Stomach (tissue), 9 donors: ENCODE results near the gene ZBTB8OS. TPM values are rescaled to one million over a fixed set of nuclear protein-coding genes. Genes with fewer than 3 reads are reported as not detected.
"Not testable (repeated sequence)": the region's sequence is repeated elsewhere in the genome, so short reads cannot be mapped to it uniquely, and the experiment has no call there.

Source experiments
- DNase-seq, 2 donors: peaks; one replicate each; pipeline versions ENCODE4 v3.0.0 to v3.0.0-alpha.2; 2013 to 2019
- H3K27ac ChIP-seq, 5 donors: fragments of 200-600 bp in 4 of 5; sonication (generic) in 4 of 5; one replicate each; pipeline ENCODE4 v1.5.1; 2013 to 2019; ENCODE audit warnings: mild to moderate bottlenecking in 1 of 5, moderate library complexity in 1 of 5
- H3K27me3 ChIP-seq, 3 donors: fragments of 200-600 bp; sonication (generic); one replicate each; pipeline ENCODE4 v1.5.1; 2017 to 2019; ENCODE audit warnings: mixed run types in 1 of 3
- H3K36me3 ChIP-seq, 4 donors: fragments of 200-600 bp; sonication (generic); 1 replicate in 3 of 4; 2 replicates in 1 of 4; pipeline ENCODE4 v1.5.1; 2016 to 2019
- H3K4me1 ChIP-seq, 4 donors: fragments of 200-600 bp; sonication (generic); one replicate each; pipeline ENCODE4 v1.5.1; 2016 to 2019
- H3K4me3 ChIP-seq, 4 donors: fragments of 200-600 bp; sonication (generic) in 3 of 4; one replicate each; pipeline ENCODE4 v1.5.1; 2016 to 2019; ENCODE audit warnings: mild to moderate bottlenecking in 1 of 4
- H3K9me3 ChIP-seq, 4 donors: fragments of 200-600 bp; sonication (generic); one replicate each; pipeline ENCODE4 v1.5.1; 2016 to 2019
- CTCF ChIP-seq, 7 experiments: fragments of 450-650 bp in 4 of 7; fragments of 200-600 bp in 3 of 7; sonication (generic) in 3 of 7; IDR thresholded peaks; one replicate each; pipeline ENCODE4 v1.5.1; 2016 to 2019; ENCODE audit warnings: antibody characterized with exemption in 7 of 7, control low read depth in 2 of 7, mild to moderate bottlenecking in 1 of 7
- EP300 ChIP-seq: sonication (generic); formaldehyde crosslinking; IDR thresholded peaks from one replicate; pipeline ENCODE4 v1.6.1; 2017; ENCODE audit warnings: antibody characterized with exemption
- POLR2A ChIP-seq, 4 donors: fragments of 450-650 bp; IDR thresholded peaks; one replicate each; pipeline ENCODE4 v1.6.1; 2016; ENCODE audit warnings: antibody characterized with exemption in 4 of 4, control low read depth in 2 of 4, mild to moderate bottlenecking in 1 of 4, moderate library complexity in 1 of 4
- POLR2AphosphoS5 ChIP-seq, 3 donors: sonication (generic); formaldehyde crosslinking; IDR thresholded peaks; one replicate each; pipeline ENCODE4 v1.6.1; 2016; ENCODE audit warnings: antibody characterized with exemption in 3 of 3
- WGBS, 5 donors: extraction: QIAGEN DNeasy Blood & Tissue Kit in 3 of 5; methylation state at CpG; one replicate each; pipeline versions ENCODE4 v1.1.5 to v1.1.7; 2013 to 2018; 5-methylcytosine and 5-hydroxymethylcytosine counted together
- intact Hi-C: fragments of 100-400 bp; cut with DNase I; formaldehyde crosslinking; loops from one replicate; pipeline ENCODE4 v1.15.1; 2023; ENCODE audit warnings: low total_unique reads
- polyA plus RNA-seq, 3 donors: library from polyadenylated mRNA; stranded (reverse); fragments of 200-250 nt; gene quantifications; one replicate each; pipeline ENCODE4 v1.2.3, GENCODE V29; 2013
- total RNA-seq, 5 donors: library from RNA; depleted of rRNA; stranded (reverse); fragments of >200 nt; gene quantifications; one replicate each; pipeline versions ENCODE4 v1.1.0 to v1.2.3, GENCODE V29; 2014 to 2016
- donor health status: healthy with polysubstance abuse.
- donor health status: Bipolar disorder and iron deficiency.
- donor health status: healthy.

Gene ZBTB8OS
- total and polyA plus RNA-seq, 8 donors: 10.4 to 151 (median 49.2) TPM

- Histone ChIP-seq H3K27ac (no peak overlapping the region), H3K4me3 (no peak overlapping the region), H3K36me3 (peaks cover 0 to 8% (median 2%) of the 10 kb centered on the region in 4 donors), H3K27me3 (no peaks in the 10 kb centered on the region), H3K4me1 (peaks cover 21 to 58% (median 39%) of the 10 kb centered on the region in 4 donors), H3K9me3 (no peaks in the 10 kb centered on the region)
- TF ChIP-seq EP300: no peak
- no peak for TF ChIP-seq CTCF (IDR thresholded peaks at IDR 0.05)
- TF ChIP-seq POLR2A (IDR thresholded peaks at IDR 0.05): no peak
- intact Hi-C loops: no loop called here
- no peak for DNase-seq
- WGBS, 5 donors: 74 to 82% (median 76%) methylated on average over 6 of the region's 6 CpGs
Observed at GRCh38 chr1:32647308-32648134, 2.8 kb downstream of the ZBTB8OS start.

- DNase-seq: peak in 1 of 2 donors; percentile 23
Observed at GRCh38 chr1:32644426-32644825, 5.9 kb downstream of the ZBTB8OS start.

GRCh38 chr1:32642292-32642827 lies 8.0 kb downstream of the ZBTB8OS start:
- H3K27me3 ChIP-seq, intact Hi-C loops, H3K4me3 ChIP-seq, H3K27ac ChIP-seq, DNase-seq, H3K9me3 ChIP-seq: not testable (repeated sequence)
- peaks cover 0 to 28% (median 8%) of the 10 kb centered on the region in 4 donors for H3K4me1 ChIP-seq
- 74 to 87% (median 81%) methylated on average over 8 of the region's 8 CpGs for WGBS, 5 donors
- H3K36me3 ChIP-seq: peaks cover 0 to 20% (median 12%) of the 10 kb centered on the region in 4 donors

More at GRCh38 chr1:32644426-32644825, 5.9 kb downstream of the ZBTB8OS start:
- Histone ChIP-seq H3K9me3 (no peaks in the 10 kb centered on the region), H3K4me1 (peaks cover 9 to 45% (median 24%) of the 10 kb centered on the region in 4 donors), H3K27me3 (no peaks in the 10 kb centered on the region), H3K36me3 (peaks cover 0 to 6% (median 1%) of the 10 kb centered on the region in 4 donors), H3K4me3 (no peak overlapping the region), H3K27ac (no peak overlapping the region)
- no peak for TF ChIP-seq EP300
- WGBS, 5 donors: 23 to 67% (median 41%) methylated on average over 4 of the region's 4 CpGs
- intact Hi-C loops: no loop called here

- no peak for DNase-seq
- Histone ChIP-seq H3K4me1 (peaks cover 0 to 16% (median 3%) of the 10 kb centered on the region in 4 donors), H3K4me3 (no peak overlapping the region), H3K27me3 (no peaks in the 10 kb centered on the region), H3K36me3 (peaks cover 2 to 18% (median 15%) of the 10 kb centered on the region in 4 donors), H3K9me3 (no peaks in the 10 kb centered on the region), H3K27ac (no peak overlapping the region)
- WGBS, 5 donors: 80 to 98% (median 97%) methylated on average over 1 of the region's 1 CpG
- TF ChIP-seq EP300: no peak
- TF ChIP-seq POLR2A (IDR thresholded peaks at IDR 0.05): no peak
- no peak for TF ChIP-seq POLR2AphosphoS5 (IDR thresholded peaks at IDR 0.05)
- no peak for TF ChIP-seq CTCF (IDR thresholded peaks at IDR 0.05)
- intact Hi-C loops: no loop called here
Observed at GRCh38 chr1:32639489-32640075, 10.8 kb downstream of the ZBTB8OS start.

GRCh38 chr1:32636914-32637645 lies 13.3 kb downstream of the ZBTB8OS start:
- TF ChIP-seq CTCF (IDR thresholded peaks at IDR 0.05): no peak
- TF ChIP-seq POLR2A (IDR thresholded peaks at IDR 0.05): no peak
- no peak for TF ChIP-seq EP300
- TF ChIP-seq POLR2AphosphoS5 (IDR thresholded peaks at IDR 0.05): no peak
- H3K4me1 ChIP-seq: peaks cover 0 to 5% (median 0%) of the 10 kb centered on the region in 4 donors
- no peaks in the 10 kb centered on the region for H3K27me3 ChIP-seq
- H3K4me3 ChIP-seq: no peak overlapping the region
- intact Hi-C loops: no loop called here
- H3K27ac ChIP-seq: no peak overlapping the region
- 71 to 86% (median 77%) methylated on average over 16 of the region's 16 CpGs for WGBS, 5 donors
- H3K9me3 ChIP-seq: no peaks in the 10 kb centered on the region
- peaks cover 15 to 43% (median 40%) of the 10 kb centered on the region in 4 donors for H3K36me3 ChIP-seq
- no peak for DNase-seq
